WTC11 (cell line): ENCODE results near the gene ZFPM1. TPM values are rescaled to one million over a fixed set of nuclear protein-coding genes. Genes with fewer than 3 reads are reported as not detected.

Experiments used
- ATAC-seq: fragments of 200-7000 bp; cut with Tn5 transposase; 2 replicates; pipeline ENCODE4 v1.10.0; 2021; ENCODE audit warnings: mild to moderate bottlenecking, moderate library complexity
- CTCF ChIA-PET: fragments of 300-600 bp; sonication (Branson Sonifier 250); formaldehyde crosslinking; loops from one replicate; lab custom pipeline; 2021; ENCODE audit warnings: antibody characterized with exemption; lab: Charles Lee
- POLR2A ChIA-PET: fragments of 350-600 bp; sonication (Branson Sonifier 250); formaldehyde crosslinking; loops from one replicate; lab custom pipeline; 2021; ENCODE audit warnings: antibody characterized with exemption; lab: Charles Lee
- DNase-seq: peaks from one replicate; pipeline ENCODE4 v3.0.0; 2021; ENCODE audit warnings: low spot score
- H3K27ac Mint-ChIP-seq: 2 replicates; pipeline ENCODE4 v1.8.0; 2021; ENCODE audit warnings: mixed read lengths
- H3K27me3 Mint-ChIP-seq: 2 replicates; pipeline ENCODE4 v1.8.0; 2021; ENCODE audit warnings: low read depth, mild to moderate bottlenecking, moderate library complexity, mixed read lengths
- H3K36me3 Mint-ChIP-seq: 2 replicates; pipeline ENCODE4 v1.8.0; 2021; ENCODE audit warnings: mixed read lengths
- H3K4me1 Mint-ChIP-seq: 2 replicates; pipeline ENCODE4 v1.8.0; 2022; ENCODE audit warnings: mixed read lengths
- H3K4me3 Mint-ChIP-seq: 2 replicates; pipeline ENCODE4 v1.8.0; 2021; ENCODE audit warnings: mild to moderate bottlenecking, moderate library complexity, mixed read lengths
- H3K9me3 Mint-ChIP-seq: 2 replicates; pipeline ENCODE4 v1.8.0; 2021; ENCODE audit warnings: mixed read lengths
- EMX1 ChIP-seq: fragments of 250-450 bp; sonication (Bioruptor Pico); IDR thresholded peaks from 2 replicates; pipeline ENCODE4 v1.8.0; 2021; ENCODE audit warnings: mild to moderate bottlenecking
- ESRRA ChIP-seq: sonication (generic); formaldehyde crosslinking; IDR thresholded peaks from 2 replicates; pipeline ENCODE4 v1.8.1; 2022; ENCODE audit warnings: mild to moderate bottlenecking, missing genetic modification reagents, borderline replicate concordance
- FOXJ3 ChIP-seq: sonication (generic); formaldehyde crosslinking; IDR thresholded peaks from 2 replicates; pipeline ENCODE4 v1.9.0; 2021; ENCODE audit warnings: missing genetic modification reagents, mild to moderate bottlenecking, borderline replicate concordance
- NFYB ChIP-seq: sonication (generic); formaldehyde crosslinking; conservative IDR thresholded peaks from 2 replicates; pipeline ENCODE4 v1.8.0; 2022; ENCODE audit warnings: low read depth, missing genetic modification reagents
- ZNF121 ChIP-seq: sonication (generic); formaldehyde crosslinking; IDR thresholded peaks from 2 replicates; pipeline ENCODE4 v1.8.0; 2023; ENCODE audit warnings: missing genetic modification reagents
- total RNA-seq: library from RNA; stranded (reverse); gene quantifications from 3 replicates; pipeline ENCODE4 v1.2.3, GENCODE V29; 2021
- TF ChIP-seq, protein P1 (sequence below): sonication (generic); formaldehyde crosslinking; IDR thresholded peaks from 2 replicates; pipeline ENCODE4 v1.8.0; 2023; ENCODE audit warnings: mild to moderate bottlenecking, missing genetic modification reagents
- TF ChIP-seq, protein P2 (sequence below): fragments of 250-450 bp; sonication (Bioruptor Pico); IDR thresholded peaks from 2 replicates; pipeline ENCODE4 v1.9.0; 2021; ENCODE audit warnings: mild to moderate bottlenecking
- TF ChIP-seq, protein P3 (sequence below): fragments of 200-600 bp; IDR thresholded peaks from 2 replicates; pipeline ENCODE4 v1.8.0; 2022; ENCODE audit warnings: antibody characterized with exemption
- TF ChIP-seq, protein P4 (sequence below): sonication (generic); formaldehyde crosslinking; conservative IDR thresholded peaks from 2 replicates; pipeline ENCODE4 v1.8.1; 2023; ENCODE audit warnings: mild to moderate bottlenecking, low read depth, missing genetic modification reagents, moderate library complexity
- TF ChIP-seq, protein P5 (sequence below): fragments of 250-450 bp; sonication (Bioruptor Pico); IDR thresholded peaks from 2 replicates; pipeline ENCODE4 v1.9.0; 2021; ENCODE audit warnings: moderate library complexity, mild to moderate bottlenecking, inconsistent platforms, borderline replicate concordance
- TF ChIP-seq, protein P6 (sequence below): fragments of 250-450 bp; sonication (Bioruptor Pico); IDR thresholded peaks from 2 replicates; pipeline ENCODE4 v1.9.0; 2021; ENCODE audit warnings: mild to moderate bottlenecking, borderline replicate concordance
- TF ChIP-seq, protein P7 (sequence below): sonication (generic); formaldehyde crosslinking; IDR thresholded peaks from 2 replicates; pipeline ENCODE4 v1.8.1; 2023; ENCODE audit warnings: mild to moderate bottlenecking, missing genetic modification reagents, borderline replicate concordance

The ZFPM1 gene
- total RNA-seq, 1 experiment from 2014 or later: 9.3 TPM

DNA sequence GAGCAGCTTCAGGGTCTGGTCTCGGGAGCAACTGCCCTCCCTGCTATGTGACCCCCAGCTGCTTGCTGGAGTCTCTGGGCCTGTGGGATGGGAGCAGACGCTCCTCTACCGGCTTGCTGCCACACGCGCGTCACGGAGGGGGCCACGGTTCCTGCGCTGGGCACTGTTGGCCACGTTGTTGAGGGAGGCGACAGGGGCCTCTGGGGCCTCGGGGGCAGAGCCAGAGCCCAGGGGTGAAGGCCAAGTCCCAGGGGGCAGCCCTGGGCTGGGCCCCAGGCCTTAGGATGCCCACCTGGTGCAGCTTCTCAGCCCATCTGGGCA, 56.6 kb downstream of the ZFPM1 start:
- Mint-ChIP-seq H3K4me3 (no peak overlapping the region), H3K27ac (no peak overlapping the region), H3K9me3 (no peaks in the 10 kb centered on the region), H3K27me3 (no peaks in the 10 kb centered on the region), H3K4me1 (no peaks in the 10 kb centered on the region), H3K36me3 (no peaks in the 10 kb centered on the region)
- TF ChIP-seq, protein P1, sequence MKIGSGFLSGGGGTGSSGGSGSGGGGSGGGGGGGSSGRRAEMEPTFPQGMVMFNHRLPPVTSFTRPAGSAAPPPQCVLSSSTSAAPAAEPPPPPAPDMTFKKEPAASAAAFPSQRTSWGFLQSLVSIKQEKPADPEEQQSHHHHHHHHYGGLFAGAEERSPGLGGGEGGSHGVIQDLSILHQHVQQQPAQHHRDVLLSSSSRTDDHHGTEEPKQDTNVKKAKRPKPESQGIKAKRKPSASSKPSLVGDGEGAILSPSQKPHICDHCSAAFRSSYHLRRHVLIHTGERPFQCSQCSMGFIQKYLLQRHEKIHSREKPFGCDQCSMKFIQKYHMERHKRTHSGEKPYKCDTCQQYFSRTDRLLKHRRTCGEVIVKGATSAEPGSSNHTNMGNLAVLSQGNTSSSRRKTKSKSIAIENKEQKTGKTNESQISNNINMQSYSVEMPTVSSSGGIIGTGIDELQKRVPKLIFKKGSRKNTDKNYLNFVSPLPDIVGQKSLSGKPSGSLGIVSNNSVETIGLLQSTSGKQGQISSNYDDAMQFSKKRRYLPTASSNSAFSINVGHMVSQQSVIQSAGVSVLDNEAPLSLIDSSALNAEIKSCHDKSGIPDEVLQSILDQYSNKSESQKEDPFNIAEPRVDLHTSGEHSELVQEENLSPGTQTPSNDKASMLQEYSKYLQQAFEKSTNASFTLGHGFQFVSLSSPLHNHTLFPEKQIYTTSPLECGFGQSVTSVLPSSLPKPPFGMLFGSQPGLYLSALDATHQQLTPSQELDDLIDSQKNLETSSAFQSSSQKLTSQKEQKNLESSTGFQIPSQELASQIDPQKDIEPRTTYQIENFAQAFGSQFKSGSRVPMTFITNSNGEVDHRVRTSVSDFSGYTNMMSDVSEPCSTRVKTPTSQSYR (CRISPR knock-in tag): no peak
- TF ChIP-seq FOXJ3 (CRISPR knock-in tag): no peak
- TF ChIP-seq, protein P2, sequence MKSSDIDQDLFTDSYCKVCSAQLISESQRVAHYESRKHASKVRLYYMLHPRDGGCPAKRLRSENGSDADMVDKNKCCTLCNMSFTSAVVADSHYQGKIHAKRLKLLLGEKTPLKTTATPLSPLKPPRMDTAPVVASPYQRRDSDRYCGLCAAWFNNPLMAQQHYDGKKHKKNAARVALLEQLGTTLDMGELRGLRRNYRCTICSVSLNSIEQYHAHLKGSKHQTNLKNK (CRISPR knock-in tag): no peak
- no peak for TF ChIP-seq ZNF121
- TF ChIP-seq, protein P3, sequence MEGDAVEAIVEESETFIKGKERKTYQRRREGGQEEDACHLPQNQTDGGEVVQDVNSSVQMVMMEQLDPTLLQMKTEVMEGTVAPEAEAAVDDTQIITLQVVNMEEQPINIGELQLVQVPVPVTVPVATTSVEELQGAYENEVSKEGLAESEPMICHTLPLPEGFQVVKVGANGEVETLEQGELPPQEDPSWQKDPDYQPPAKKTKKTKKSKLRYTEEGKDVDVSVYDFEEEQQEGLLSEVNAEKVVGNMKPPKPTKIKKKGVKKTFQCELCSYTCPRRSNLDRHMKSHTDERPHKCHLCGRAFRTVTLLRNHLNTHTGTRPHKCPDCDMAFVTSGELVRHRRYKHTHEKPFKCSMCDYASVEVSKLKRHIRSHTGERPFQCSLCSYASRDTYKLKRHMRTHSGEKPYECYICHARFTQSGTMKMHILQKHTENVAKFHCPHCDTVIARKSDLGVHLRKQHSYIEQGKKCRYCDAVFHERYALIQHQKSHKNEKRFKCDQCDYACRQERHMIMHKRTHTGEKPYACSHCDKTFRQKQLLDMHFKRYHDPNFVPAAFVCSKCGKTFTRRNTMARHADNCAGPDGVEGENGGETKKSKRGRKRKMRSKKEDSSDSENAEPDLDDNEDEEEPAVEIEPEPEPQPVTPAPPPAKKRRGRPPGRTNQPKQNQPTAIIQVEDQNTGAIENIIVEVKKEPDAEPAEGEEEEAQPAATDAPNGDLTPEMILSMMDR: no peak
- TF ChIP-seq, protein P4, sequence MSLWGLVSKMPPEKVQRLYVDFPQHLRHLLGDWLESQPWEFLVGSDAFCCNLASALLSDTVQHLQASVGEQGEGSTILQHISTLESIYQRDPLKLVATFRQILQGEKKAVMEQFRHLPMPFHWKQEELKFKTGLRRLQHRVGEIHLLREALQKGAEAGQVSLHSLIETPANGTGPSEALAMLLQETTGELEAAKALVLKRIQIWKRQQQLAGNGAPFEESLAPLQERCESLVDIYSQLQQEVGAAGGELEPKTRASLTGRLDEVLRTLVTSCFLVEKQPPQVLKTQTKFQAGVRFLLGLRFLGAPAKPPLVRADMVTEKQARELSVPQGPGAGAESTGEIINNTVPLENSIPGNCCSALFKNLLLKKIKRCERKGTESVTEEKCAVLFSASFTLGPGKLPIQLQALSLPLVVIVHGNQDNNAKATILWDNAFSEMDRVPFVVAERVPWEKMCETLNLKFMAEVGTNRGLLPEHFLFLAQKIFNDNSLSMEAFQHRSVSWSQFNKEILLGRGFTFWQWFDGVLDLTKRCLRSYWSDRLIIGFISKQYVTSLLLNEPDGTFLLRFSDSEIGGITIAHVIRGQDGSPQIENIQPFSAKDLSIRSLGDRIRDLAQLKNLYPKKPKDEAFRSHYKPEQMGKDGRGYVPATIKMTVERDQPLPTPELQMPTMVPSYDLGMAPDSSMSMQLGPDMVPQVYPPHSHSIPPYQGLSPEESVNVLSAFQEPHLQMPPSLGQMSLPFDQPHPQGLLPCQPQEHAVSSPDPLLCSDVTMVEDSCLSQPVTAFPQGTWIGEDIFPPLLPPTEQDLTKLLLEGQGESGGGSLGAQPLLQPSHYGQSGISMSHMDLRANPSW (CRISPR knock-in tag): no peak
- no peak for TF ChIP-seq NFYB (CRISPR knock-in tag)
- TF ChIP-seq ESRRA: no peak
- TF ChIP-seq, protein P5, sequence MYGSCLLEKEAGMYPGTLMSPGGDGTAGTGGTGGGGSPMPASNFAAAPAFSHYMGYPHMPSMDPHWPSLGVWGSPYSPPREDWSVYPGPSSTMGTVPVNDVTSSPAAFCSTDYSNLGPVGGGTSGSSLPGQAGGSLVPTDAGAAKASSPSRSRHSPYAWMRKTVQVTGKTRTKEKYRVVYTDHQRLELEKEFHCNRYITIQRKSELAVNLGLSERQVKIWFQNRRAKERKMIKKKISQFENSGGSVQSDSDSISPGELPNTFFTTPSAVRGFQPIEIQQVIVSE (CRISPR knock-in tag): no peak
- no peak for TF ChIP-seq EMX1
- TF ChIP-seq, protein P6, sequence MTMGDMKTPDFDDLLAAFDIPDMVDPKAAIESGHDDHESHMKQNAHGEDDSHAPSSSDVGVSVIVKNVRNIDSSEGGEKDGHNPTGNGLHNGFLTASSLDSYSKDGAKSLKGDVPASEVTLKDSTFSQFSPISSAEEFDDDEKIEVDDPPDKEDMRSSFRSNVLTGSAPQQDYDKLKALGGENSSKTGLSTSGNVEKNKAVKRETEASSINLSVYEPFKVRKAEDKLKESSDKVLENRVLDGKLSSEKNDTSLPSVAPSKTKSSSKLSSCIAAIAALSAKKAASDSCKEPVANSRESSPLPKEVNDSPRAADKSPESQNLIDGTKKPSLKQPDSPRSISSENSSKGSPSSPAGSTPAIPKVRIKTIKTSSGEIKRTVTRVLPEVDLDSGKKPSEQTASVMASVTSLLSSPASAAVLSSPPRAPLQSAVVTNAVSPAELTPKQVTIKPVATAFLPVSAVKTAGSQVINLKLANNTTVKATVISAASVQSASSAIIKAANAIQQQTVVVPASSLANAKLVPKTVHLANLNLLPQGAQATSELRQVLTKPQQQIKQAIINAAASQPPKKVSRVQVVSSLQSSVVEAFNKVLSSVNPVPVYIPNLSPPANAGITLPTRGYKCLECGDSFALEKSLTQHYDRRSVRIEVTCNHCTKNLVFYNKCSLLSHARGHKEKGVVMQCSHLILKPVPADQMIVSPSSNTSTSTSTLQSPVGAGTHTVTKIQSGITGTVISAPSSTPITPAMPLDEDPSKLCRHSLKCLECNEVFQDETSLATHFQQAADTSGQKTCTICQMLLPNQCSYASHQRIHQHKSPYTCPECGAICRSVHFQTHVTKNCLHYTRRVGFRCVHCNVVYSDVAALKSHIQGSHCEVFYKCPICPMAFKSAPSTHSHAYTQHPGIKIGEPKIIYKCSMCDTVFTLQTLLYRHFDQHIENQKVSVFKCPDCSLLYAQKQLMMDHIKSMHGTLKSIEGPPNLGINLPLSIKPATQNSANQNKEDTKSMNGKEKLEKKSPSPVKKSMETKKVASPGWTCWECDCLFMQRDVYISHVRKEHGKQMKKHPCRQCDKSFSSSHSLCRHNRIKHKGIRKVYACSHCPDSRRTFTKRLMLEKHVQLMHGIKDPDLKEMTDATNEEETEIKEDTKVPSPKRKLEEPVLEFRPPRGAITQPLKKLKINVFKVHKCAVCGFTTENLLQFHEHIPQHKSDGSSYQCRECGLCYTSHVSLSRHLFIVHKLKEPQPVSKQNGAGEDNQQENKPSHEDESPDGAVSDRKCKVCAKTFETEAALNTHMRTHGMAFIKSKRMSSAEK (CRISPR knock-in tag): no peak
- TF ChIP-seq, protein P7, sequence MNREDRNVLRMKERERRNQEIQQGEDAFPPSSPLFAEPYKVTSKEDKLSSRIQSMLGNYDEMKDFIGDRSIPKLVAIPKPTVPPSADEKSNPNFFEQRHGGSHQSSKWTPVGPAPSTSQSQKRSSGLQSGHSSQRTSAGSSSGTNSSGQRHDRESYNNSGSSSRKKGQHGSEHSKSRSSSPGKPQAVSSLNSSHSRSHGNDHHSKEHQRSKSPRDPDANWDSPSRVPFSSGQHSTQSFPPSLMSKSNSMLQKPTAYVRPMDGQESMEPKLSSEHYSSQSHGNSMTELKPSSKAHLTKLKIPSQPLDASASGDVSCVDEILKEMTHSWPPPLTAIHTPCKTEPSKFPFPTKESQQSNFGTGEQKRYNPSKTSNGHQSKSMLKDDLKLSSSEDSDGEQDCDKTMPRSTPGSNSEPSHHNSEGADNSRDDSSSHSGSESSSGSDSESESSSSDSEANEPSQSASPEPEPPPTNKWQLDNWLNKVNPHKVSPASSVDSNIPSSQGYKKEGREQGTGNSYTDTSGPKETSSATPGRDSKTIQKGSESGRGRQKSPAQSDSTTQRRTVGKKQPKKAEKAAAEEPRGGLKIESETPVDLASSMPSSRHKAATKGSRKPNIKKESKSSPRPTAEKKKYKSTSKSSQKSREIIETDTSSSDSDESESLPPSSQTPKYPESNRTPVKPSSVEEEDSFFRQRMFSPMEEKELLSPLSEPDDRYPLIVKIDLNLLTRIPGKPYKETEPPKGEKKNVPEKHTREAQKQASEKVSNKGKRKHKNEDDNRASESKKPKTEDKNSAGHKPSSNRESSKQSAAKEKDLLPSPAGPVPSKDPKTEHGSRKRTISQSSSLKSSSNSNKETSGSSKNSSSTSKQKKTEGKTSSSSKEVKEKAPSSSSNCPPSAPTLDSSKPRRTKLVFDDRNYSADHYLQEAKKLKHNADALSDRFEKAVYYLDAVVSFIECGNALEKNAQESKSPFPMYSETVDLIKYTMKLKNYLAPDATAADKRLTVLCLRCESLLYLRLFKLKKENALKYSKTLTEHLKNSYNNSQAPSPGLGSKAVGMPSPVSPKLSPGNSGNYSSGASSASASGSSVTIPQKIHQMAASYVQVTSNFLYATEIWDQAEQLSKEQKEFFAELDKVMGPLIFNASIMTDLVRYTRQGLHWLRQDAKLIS (CRISPR knock-in tag): no peak
- ChIA-PET CTCF (interaction anchor here (1.5 kb wide), 1 partner anchor 72 kb away, joined by 6 read pairs; no protein-coding TSS in a partner anchor), POLR2A (no interaction called here)
- no peak for DNase-seq
- no peak for ATAC-seq
